ENCODE measurements around the gene MGME1. TPM values are rescaled to one million over a fixed set of nuclear protein-coding genes. Genes with fewer than 3 reads are reported as not detected.
A peak's percentile ranks its signal among the peaks of the same experiment; 100 is the strongest.

MGME1 gene
- total RNA-seq, 1 donor from 2014 or later = 25.0 TPM

DNA sequence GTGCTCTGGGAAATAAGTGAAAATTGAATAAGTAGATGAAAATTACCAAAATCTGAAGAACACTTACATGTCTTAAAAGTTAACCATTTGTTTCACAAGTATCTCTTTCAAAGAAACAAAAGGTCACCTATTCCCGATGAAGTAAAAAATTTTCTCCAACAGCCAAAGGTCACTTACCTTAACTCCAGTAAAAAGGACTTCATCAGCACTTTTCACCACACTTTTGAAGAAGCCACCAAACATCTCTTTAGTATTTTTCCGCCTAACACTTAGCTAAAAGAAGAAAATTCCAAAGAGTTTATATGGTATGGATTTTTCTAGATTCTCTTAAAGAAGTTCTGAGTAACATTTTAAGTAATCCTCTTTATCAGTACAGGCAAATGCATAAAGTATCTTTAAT is 17.5 kb upstream of the MGME1 start:
- TF ChIP-seq, protein P1, sequence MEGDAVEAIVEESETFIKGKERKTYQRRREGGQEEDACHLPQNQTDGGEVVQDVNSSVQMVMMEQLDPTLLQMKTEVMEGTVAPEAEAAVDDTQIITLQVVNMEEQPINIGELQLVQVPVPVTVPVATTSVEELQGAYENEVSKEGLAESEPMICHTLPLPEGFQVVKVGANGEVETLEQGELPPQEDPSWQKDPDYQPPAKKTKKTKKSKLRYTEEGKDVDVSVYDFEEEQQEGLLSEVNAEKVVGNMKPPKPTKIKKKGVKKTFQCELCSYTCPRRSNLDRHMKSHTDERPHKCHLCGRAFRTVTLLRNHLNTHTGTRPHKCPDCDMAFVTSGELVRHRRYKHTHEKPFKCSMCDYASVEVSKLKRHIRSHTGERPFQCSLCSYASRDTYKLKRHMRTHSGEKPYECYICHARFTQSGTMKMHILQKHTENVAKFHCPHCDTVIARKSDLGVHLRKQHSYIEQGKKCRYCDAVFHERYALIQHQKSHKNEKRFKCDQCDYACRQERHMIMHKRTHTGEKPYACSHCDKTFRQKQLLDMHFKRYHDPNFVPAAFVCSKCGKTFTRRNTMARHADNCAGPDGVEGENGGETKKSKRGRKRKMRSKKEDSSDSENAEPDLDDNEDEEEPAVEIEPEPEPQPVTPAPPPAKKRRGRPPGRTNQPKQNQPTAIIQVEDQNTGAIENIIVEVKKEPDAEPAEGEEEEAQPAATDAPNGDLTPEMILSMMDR (IDR thresholded peaks at IDR 0.05; ENCODE audit: unreplicated experiment) = no peak
- no peaks in the 10 kb centered on the region for H3K9me3 Mint-ChIP-seq
- H3K36me3 Mint-ChIP-seq = peaks cover 70% of the 10 kb centered on the region
- H3K27ac Mint-ChIP-seq = no peak overlapping the region
- peaks cover 7% of the 10 kb centered on the region for H3K4me1 Mint-ChIP-seq
- no peaks in the 10 kb centered on the region for H3K27me3 Mint-ChIP-seq (ENCODE audit: low read depth)
- DNase-seq (ENCODE audit: low spot score in 2 of 2, unreplicated experiment in 2 of 2) = no peak
- no peak overlapping the region for H3K4me3 Mint-ChIP-seq

DNA sequence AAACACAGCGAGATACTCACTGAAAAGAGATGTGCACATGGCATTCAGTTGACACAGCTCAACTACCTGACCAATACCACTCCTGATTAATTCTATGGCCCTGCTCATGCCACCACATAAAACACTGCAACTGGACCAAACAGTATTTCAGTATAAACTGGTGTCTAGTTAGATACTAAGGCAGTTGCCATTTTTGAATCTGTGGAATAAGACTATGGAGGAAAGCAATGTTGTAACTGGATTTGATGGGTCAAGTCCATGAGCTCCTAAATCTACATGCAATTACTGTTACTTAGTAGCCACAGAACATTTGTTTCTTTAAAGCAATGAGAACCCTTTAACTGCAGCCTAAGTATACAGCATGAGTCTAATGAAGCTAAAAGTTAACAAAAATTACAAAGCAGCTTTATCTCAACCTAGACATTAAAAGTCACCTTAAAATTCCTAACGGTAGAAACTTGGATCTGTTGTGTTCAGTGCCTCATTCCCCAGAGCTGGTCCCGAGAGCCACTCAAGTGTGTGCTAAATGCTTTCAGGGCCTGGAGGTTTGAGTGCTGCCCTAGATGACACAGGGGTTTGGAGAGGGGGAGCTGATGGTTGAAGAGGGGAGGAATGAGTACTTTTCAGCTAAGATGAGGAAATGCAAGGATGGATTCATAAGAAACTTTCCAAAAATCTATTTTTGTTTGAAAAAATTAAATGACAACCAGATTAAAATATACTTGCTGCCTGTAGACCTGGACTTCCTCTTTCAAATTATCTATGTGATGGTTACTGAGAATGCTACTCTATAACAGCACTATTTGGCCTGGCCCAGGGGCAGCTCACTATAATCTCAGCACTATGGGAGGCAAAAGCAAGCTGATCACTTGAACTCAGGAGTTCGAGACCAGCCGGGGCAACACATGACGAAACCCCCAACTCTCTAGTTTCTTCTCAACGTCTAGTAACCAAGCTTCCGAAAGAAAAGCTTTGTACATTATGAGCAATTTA is 15.8 kb upstream of the MGME1 start:
- Mint-ChIP-seq H3K9me3 (no peaks in the 10 kb centered on the region), H3K27ac (peak overlapping the region; percentile 13), H3K27me3 (ENCODE audit: low read depth) (no peaks in the 10 kb centered on the region), H3K4me1 (peaks cover 14% of the 10 kb centered on the region), H3K36me3 (peaks cover 57% of the 10 kb centered on the region), H3K4me3 (no peak overlapping the region)
- TF ChIP-seq, protein P1 (IDR thresholded peaks at IDR 0.05; ENCODE audit: unreplicated experiment) = no peak
- no peak for DNase-seq (ENCODE audit: low spot score in 2 of 2, unreplicated experiment in 2 of 2)

DNA sequence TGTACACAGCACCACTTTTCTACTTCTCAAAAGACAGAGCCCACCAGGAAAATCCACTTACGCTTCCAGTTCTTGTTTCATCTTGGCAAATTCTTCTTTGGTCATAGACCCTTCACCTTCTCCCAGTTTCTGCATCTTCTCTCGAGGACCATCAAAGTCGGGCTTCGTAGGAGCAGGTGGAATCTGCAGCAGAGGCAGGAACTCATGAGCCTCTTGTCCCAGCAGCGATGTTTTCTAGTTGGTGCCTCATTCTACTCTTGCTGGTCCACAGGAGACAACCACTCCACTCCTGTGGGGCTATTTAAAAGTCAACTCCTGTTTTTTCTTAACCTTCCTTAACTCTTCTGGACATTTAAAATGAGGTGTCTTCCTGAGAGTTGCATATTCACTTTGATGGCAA is 14.9 kb upstream of the MGME1 start:
- DNase-seq (ENCODE audit: low spot score in 2 of 2, unreplicated experiment in 2 of 2) = no peak
- Mint-ChIP-seq H3K27me3 (ENCODE audit: low read depth) (no peaks in the 10 kb centered on the region), H3K4me1 (peaks cover 23% of the 10 kb centered on the region), H3K27ac (peak overlapping the region; percentile 62), H3K9me3 (no peaks in the 10 kb centered on the region), H3K36me3 (peaks cover 53% of the 10 kb centered on the region), H3K4me3 (no peak overlapping the region)
- TF ChIP-seq, protein P1 (IDR thresholded peaks at IDR 0.05; ENCODE audit: unreplicated experiment) = no peak

DNA sequence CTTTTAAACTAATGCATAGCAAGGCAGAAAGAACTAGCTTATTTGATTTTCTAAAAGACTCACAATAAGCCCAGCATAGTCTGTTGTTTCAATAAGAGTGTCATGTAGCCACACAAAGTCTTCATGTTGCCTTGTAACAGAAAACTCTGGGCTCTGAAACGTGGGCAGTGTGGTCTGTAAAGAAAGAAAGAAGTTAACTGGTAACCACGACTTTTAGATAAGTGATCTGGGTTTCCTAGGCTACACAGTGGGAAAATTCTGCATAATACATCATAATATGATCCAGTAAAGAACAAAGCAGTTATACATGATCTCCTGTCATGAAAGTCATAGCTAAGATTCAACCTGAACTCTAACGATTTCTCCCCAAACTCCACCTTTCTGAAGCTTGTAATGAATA is 13.5 kb upstream of the MGME1 start:
- TF ChIP-seq, protein P1 (IDR thresholded peaks at IDR 0.05; ENCODE audit: unreplicated experiment) = no peak
- peaks cover 43% of the 10 kb centered on the region for H3K36me3 Mint-ChIP-seq
- H3K4me1 Mint-ChIP-seq = peaks cover 34% of the 10 kb centered on the region
- H3K4me3 Mint-ChIP-seq = no peak overlapping the region
- no peak for DNase-seq (ENCODE audit: low spot score in 2 of 2, unreplicated experiment in 2 of 2)
- no peaks in the 10 kb centered on the region for H3K27me3 Mint-ChIP-seq (ENCODE audit: low read depth)
- peak overlapping the region; percentile 69 for H3K27ac Mint-ChIP-seq
- no peaks in the 10 kb centered on the region for H3K9me3 Mint-ChIP-seq

DNA sequence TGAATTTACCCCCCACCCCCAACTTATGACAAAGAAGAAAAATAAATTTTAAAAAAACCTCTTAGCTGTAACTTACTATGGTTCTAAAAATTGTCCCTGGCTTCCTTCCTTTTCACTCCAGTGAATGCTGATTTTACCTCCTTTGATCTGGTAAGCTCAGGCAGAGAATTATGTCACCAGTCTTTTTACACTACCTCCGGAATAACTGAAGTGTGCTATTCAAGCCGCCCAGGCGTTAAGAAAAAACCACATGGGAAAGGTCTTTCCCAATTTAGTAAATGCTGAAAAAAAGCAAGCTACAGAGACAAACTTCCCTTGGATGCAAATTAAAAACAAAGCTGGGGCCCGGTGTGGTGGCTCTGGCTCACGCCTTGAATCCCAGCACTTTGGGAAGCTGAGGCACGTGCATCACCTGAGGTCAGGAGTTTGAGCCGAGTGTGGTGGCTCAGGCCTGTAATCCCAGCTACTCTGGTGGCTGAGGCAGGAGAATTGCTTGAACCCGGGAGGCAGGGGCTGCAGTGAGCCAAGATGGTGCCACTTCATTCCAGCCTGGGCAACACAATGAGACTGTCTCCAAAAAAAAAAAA is 12.6 kb upstream of the MGME1 start:
- H3K4me1 Mint-ChIP-seq = peaks cover 41% of the 10 kb centered on the region
- H3K4me3 Mint-ChIP-seq = no peak overlapping the region
- no peaks in the 10 kb centered on the region for H3K9me3 Mint-ChIP-seq
- H3K36me3 Mint-ChIP-seq = peaks cover 36% of the 10 kb centered on the region
- TF ChIP-seq, protein P1 (IDR thresholded peaks at IDR 0.05; ENCODE audit: unreplicated experiment) = no peak
- H3K27me3 Mint-ChIP-seq (ENCODE audit: low read depth) = no peaks in the 10 kb centered on the region
- DNase-seq (ENCODE audit: low spot score in 2 of 2, unreplicated experiment in 2 of 2) = no peak
- H3K27ac Mint-ChIP-seq = no peak overlapping the region

All from mesothelial cell of epicardium (in vitro differentiated cells).